Putamen (tissue), 1 donor: ENCODE results near the gene GPR39.

ENCODE experiments used
- DNase-seq: peaks from one replicate; pipeline ENCODE4 v3.0.0-alpha.2; 2016; ENCODE audit warnings: low spot score

GPR39 gene

GRCh38 chr2:132671151-132671835, 254.7 kb downstream of the GPR39 start:
- no peak for DNase-seq

GRCh38 chr2:132676999-132677398, 260.4 kb downstream of the GPR39 start:
- DNase-seq = no peak

GRCh38 chr2:132677661-132678060, 261.1 kb downstream of the GPR39 start:
- DNase-seq = no peak

- DNase-seq = no peak
These were observed 261.9 kb downstream of the GPR39 start for GRCh38 chr2:132678483-132678882.

GRCh38 chr2:132680544-132680943, 263.9 kb downstream of the GPR39 start:
- DNase-seq = no peak

- DNase-seq = no peak
These were observed 265.2 kb downstream of the GPR39 start for GRCh38 chr2:132681766-132682165.

- no peak for DNase-seq
These were observed 274.2 kb downstream of the GPR39 start for GRCh38 chr2:132690664-132691303.

- no peak for DNase-seq
These were observed 275.0 kb downstream of the GPR39 start for GRCh38 chr2:132691556-132691955.

GRCh38 chr2:132692816-132693215, 276.2 kb downstream of the GPR39 start:
- DNase-seq = no peak
